ENCODE data around the gene SLC22A4.

DNA sequence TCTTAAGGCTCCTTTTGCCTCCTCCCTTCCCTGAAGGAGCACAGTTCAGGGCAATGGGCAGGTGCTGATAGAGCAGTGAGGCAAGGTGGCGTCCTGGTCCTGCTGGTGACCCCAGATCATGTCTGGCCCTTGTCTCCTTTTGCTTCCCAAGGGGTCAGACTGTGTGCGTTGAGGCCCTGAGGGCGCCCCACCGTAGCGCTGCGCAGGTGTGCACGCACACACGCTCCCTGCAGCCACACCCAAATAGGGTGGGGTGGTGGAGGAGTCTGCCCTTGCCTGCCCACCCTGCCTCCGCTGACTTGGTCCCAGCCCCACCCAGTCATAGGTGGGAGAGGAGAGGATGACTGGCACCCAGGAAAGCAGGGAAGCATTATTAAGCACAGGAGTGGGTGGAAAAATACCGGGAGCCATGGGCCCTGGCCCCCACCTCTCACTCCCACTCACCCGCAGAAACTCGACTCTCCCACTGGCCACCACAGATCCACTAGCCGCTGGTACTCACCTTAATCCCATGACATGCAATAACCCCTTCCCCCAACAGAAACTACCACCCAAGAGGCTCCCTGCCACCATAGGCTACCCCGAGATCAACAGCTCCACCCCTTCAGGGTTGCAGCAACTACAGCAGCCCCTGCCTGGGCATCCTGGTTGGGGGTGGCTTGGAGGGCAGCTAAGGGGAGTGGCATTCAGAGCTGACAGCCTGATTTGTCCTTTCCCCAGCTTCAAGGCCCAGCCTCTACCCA, 20.0 kb upstream of the SLC22A4 start:
- TF ChIP-seq YY1 (IDR thresholded peaks at IDR 0.05; ENCODE audit: low read depth) (no peak), EP300 (IDR thresholded peaks at IDR 0.05; ENCODE audit: borderline replicate concordance) (no peak), EGR1 (IDR thresholded peaks at IDR 0.05) (no peak)
- TF ChIP-seq, protein P1, sequence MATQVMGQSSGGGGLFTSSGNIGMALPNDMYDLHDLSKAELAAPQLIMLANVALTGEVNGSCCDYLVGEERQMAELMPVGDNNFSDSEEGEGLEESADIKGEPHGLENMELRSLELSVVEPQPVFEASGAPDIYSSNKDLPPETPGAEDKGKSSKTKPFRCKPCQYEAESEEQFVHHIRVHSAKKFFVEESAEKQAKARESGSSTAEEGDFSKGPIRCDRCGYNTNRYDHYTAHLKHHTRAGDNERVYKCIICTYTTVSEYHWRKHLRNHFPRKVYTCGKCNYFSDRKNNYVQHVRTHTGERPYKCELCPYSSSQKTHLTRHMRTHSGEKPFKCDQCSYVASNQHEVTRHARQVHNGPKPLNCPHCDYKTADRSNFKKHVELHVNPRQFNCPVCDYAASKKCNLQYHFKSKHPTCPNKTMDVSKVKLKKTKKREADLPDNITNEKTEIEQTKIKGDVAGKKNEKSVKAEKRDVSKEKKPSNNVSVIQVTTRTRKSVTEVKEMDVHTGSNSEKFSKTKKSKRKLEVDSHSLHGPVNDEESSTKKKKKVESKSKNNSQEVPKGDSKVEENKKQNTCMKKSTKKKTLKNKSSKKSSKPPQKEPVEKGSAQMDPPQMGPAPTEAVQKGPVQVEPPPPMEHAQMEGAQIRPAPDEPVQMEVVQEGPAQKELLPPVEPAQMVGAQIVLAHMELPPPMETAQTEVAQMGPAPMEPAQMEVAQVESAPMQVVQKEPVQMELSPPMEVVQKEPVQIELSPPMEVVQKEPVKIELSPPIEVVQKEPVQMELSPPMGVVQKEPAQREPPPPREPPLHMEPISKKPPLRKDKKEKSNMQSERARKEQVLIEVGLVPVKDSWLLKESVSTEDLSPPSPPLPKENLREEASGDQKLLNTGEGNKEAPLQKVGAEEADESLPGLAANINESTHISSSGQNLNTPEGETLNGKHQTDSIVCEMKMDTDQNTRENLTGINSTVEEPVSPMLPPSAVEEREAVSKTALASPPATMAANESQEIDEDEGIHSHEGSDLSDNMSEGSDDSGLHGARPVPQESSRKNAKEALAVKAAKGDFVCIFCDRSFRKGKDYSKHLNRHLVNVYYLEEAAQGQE (IDR thresholded peaks at IDR 0.05; ENCODE audit: low read depth): no peak

Measured in Ishikawa (cell line).